ENCODE measurements around the gene BAZ2B.
A peak's percentile ranks its signal among the peaks of the same experiment; 100 is the strongest.
"Not testable (repeated sequence)": the region's sequence is repeated elsewhere in the genome, so short reads cannot be mapped to it uniquely, and the experiment has no call there.

BAZ2B gene, protein sequence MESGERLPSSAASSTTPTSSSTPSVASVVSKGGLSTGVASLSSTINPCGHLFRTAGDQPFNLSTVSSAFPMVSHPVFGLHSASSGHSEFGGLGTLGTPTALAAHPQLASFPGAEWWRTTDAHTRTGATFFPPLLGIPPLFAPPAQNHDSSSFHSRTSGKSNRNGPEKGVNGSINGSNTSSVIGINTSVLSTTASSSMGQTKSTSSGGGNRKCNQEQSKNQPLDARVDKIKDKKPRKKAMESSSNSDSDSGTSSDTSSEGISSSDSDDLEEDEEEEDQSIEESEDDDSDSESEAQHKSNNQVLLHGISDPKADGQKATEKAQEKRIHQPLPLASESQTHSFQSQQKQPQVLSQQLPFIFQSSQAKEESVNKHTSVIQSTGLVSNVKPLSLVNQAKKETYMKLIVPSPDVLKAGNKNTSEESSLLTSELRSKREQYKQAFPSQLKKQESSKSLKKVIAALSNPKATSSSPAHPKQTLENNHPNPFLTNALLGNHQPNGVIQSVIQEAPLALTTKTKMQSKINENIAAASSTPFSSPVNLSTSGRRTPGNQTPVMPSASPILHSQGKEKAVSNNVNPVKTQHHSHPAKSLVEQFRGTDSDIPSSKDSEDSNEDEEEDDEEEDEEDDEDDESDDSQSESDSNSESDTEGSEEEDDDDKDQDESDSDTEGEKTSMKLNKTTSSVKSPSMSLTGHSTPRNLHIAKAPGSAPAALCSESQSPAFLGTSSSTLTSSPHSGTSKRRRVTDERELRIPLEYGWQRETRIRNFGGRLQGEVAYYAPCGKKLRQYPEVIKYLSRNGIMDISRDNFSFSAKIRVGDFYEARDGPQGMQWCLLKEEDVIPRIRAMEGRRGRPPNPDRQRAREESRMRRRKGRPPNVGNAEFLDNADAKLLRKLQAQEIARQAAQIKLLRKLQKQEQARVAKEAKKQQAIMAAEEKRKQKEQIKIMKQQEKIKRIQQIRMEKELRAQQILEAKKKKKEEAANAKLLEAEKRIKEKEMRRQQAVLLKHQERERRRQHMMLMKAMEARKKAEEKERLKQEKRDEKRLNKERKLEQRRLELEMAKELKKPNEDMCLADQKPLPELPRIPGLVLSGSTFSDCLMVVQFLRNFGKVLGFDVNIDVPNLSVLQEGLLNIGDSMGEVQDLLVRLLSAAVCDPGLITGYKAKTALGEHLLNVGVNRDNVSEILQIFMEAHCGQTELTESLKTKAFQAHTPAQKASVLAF (N-terminal part only)

DNA sequence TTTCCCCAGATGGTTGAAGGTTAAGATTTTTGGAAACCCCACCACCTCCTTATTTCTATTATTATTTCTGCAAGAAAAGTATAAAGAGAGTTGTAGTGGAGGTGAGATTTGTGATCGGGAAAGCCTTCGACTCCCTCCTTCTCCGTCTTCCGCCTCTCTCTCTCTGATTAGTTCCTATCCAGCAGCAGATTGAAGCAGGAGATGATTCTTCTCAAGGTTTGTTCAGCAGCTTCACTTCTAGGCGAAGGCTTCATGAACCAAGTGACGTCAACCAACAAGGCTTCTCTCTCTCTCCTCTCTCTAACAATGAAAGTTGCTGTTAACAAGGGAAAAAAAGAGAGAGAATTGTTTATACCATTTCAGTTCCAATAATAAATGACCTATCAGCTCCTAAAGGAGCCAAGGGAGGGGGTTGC lies at the start of gene BAZ2B:
BAZ2B (minus strand) TSS at position 263 of the 416 bp plus-strand sequence. CDS start 137,829 bp downstream, outside the sequence.
- peak; percentile 26 for DNase-seq (ENCODE audit: low spot score)

DNA sequence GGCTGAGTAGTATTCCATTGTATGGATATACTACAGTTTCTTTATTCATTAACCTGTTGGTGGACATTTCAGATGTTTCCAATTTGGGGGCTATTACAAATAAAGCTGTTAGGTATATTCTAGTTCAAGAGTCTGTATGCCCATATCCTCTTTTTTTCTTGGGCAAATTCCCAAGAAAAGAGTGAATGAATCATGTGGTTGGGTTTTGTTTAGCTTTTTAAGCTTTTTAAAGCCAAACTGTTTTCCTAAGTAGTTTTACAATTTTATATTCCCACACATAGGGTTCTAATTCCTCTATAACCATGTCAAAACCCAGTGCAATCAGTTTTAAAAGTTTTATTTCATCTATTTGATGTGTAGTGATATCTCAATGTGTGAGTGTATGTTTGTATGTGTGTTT lies 44.9 kb upstream of the BAZ2B start:
- no peak for DNase-seq (ENCODE audit: low spot score)

DNA sequence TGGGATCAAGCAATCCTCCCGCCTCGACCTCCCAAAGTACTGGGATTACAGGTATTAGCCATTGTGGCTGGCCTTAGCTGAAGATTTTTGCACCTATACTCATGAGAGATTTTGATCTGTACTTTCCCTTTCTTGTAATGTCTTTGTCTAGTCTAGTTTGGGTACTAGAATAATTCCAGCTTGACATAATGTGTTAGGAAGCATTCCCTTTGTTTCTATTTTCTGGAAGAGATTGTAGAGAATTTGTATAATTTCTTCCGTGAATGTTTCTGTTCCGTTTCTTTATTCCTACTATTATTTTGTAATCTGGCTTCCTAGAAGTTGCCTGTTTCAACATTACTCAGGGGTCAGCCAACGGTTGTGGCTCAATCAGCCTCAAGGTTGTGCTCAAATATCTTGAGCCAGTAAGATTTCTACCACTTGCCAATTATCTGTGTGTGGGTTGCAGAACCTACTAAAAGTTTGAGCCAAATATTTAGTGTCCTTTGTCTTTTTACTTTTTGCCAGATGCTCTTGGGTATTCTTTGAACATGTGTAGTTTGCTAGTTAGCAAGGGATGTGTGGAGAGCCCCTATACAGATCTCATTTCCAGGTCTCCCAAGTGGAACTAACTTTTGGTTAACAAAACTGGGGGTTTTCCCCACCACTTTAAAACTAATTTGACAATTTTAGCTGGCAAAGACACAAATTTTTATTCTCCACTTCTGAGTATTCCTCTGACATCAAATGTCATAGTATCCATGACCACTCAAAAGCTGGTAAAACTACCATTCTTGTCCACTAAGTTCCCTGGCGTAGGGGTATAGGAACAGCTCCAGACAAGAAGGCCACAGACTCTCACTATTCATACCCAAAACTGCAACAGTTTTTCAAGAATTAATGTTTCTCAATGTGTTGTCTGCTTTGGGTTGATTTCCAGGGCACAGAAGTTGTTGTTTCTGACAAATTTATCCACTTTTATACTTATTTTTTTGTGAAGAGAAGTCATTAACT lies 42.8 kb upstream of the BAZ2B start:
- DNase-seq (ENCODE audit: low spot score) = no peak

DNA sequence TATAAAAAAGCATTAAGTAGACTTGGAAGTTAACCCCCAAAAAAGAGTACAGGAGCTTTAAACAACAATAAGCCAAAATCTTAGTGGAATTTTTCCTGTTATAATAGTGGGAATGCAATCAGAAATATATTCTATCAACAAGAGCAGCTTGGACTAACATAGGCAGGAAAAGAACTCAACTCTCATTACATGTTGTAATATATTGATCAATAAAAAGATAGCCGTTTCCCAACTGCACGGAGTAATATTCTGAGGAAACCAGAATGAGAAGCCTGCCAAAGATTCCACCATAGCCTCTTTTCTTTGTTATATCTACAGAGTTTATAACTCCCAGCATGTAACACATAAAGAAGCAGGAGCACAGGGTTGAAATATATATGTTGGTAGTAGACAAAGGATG lies 37.6 kb upstream of the BAZ2B start:
- no peak for DNase-seq (ENCODE audit: low spot score)

DNA sequence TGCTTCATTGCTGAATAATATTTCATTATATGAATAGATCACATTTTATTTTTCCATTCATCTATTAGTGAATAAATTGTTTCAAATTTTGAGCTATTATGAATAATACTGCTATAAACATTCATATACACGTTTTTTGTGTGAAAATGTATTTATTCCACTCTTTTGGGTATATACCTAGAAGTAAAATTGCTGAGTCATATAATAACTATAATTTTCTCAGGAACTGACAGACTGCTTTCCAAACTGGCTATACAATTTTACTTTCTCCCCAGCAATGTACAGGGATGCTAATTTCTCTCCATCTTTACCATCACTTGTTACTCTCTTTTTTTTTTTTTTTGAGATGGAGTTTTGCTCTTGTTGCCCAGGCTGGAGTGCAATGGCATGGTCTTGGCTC lies 35.5 kb upstream of the BAZ2B start:
- no peak for DNase-seq (ENCODE audit: low spot score)

DNA sequence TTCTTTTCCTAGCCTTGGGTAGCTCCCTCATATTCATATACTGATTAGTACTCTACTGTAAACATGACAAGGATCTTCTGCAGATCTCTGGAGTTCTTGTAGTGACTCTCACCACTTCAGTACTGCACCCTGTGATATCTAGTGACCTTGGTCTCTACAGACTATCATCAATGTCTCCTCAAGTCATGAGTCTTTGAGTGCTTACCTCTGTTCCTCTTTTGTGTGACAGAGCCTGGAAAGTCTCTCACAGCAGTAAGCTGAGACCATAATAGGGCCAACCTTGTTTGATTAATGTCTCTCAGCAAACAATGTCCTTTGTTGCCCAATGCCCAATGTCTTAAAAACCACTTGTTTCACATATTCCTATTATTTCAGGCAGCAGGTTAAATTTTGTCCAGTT lies 34.2 kb upstream of the BAZ2B start:
- no peak for DNase-seq (ENCODE audit: low spot score)

DNA sequence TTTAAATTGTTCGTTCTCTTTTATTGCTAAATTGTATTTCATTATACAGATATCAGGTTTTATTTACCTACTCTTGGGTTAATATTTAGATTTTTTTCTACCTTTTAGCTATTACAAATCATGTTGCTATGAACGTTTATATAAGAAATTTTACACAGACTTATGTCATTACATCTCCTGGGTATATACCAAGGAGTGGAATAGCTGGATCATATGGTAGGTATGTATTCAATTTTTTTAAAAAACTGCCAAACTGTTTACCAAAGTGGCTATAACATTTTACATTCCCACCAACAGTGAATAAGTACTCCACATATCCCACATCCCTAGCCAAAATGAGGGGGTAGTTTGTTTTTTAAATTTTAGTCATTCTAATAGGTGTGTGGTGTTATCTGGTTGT lies 32.3 kb upstream of the BAZ2B start:
- no peak for DNase-seq (ENCODE audit: low spot score)

DNA sequence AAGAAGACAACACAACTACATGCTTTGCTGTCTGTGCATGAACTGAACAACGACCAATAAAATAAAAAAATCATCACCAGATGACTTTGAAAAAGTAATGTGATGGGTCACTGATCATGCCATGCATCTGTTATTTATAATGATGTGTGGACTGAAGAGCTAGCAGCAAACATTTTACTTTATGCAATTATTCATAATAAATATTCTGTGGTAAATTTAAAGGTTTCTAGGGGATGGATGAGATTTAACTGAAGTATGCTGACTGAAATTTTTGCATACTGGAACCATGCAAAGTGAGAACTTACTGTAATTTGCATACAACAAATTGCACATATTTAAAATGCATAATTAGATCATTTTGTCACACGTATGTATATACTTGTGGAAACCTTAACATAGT lies 31.3 kb upstream of the BAZ2B start:
- no peak for DNase-seq (ENCODE audit: low spot score)

DNA sequence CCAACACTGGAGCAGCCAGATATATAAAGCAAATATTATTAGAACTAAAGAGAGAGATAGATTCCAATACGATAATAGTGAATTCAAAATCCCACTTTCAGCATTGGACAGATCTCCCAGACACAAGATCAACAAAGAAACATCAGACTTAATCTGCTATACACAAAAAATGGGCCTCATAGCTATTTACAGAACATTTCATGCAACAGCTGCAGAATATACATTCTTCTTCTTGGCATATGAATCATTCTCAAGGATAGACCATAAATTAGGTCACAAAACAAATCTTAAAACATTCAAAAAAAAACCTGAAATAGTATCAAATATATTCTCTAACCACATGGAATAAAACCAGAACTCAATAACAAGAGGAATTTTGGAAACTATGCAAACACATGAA lies 23.8 kb upstream of the BAZ2B start:
- no peak for DNase-seq (ENCODE audit: low spot score)

DNA sequence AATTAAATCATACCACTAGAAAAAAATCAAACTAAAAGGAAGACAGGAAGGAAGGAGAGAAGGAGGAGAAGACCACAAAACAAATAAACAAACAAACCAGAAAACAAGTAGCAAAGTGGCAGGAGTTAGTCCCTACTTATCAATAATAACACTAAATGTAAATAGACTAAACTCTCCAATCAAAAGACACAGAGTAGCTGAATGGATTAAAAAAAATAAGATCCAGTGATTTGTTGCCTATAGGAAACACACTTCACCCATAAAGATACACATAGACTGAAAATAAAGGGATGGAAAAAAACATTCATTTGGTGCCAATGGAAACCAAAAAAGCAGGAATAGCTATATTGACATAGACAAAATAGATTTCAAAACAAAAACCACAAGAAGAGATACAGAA lies 23.4 kb upstream of the BAZ2B start:
- no peak for DNase-seq (ENCODE audit: low spot score)

DNA sequence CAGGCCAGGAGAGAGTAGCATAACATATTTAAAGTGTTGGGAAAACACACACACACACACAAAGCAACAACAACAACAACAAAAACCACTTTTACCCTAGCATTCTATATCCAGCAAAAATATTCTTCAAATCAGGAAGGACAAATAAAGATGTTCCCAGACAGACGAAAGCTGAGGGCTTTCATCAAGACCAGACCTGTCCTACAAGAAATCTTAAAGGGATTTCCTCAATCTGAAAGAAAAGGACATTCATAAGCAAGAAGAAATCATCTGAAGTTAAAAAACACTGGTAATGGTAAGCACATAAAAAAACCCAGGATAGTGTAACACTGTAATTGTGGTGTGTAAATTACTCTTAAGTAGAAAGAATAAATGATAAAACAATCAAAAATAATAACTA lies 22.7 kb upstream of the BAZ2B start:
- DNase-seq (ENCODE audit: low spot score) = no peak

DNA sequence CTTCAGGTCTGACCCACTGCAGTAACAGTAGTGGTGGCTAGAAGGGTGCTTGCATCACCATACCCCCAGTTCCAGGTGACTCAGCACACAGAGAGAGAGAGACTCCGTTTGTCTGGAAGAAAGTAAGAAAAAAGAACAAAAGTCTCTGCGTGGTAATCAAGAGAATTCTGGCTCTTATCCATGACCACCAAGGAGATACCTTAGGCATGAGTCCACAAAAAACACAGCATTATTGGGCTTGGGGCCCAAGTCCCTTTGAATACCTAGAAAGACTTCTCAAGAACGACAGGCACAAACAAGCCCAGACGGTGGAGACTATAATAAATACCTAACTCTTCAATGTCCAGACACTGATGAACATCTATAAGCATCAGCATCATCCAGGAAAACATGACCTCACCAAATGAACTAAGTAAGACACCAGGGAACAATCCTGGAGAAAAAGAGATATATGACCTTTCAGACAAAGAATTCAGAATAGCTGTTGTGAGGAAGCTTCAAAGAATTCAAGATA lies 21.7 kb upstream of the BAZ2B start:
- DNase-seq (ENCODE audit: low spot score) = no peak

DNA sequence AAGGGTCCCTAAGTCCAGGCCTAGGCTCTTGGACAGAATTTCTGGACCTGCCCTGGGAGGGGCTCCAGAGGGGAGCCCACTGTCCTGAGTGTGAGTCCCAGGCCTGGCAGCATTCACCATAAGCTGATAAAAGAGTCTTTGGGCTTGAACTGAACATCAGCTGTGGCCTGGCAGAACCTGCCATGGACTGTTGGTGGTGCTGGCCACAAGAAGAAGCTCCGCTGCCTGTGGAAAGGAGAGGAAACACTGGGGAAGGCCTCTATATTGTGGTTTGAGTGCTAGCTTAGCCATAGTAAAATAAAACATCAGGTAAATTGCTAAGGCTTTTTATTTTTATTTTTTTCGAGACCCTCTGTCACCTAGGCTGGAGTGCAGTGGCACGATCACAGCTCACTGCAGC lies 20.9 kb upstream of the BAZ2B start:
- no peak for DNase-seq (ENCODE audit: low spot score)

DNA sequence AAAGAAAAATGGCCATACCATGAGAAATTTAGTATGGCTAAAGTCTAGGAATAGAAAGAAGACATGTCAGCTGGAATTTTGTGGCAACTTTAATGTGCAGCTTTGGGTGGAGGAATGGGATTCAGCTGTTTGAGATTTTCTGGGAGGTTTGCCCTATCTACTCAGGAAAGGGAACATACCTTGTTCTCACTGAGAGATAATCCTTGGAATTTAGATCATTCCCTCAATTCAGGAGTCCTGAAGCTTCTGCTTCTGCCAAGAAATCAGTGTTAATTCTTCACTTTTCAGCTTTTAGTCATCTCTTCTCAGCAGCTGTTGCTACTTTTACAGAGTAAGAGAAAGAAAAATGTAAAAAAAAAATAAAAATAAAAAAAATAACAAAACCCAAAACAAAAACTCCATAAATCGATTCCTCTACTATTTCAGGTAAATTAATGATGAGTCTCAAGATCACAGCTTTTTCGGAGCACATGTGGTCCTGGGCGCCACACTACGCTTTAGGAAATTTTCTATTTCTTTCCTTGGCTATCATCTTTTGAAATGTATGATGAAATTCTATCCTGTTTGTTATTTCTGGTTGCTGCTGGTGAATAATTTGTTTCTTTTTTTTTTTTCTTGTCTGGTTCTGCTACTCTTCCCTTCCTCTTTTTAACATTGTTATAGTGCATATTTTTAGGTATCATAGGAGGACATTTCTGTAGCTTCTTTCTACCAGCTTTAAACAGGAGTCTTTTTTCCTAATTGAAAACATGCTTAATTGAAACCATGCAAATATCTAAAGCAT lies 18.9 kb upstream of the BAZ2B start:
- no peak for DNase-seq (ENCODE audit: low spot score)

DNA sequence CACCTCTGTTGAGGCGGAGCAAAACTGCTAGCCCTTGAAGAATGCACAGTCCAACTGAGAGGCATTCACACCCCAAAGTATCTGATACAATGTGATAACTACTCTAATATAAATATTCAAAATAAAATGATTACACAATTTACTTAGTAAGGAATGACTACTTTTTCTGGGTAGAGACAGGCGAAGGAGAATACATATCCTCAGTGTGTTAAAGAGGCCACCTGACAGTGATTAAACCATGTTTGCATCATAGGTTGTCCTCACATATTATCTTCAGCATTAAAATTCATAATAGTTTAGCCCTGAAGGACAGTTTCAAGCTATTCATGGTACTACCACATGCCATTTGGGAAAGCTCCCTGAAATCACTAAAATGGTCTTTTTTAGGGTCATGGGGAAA lies 16.9 kb upstream of the BAZ2B start:
- DNase-seq (ENCODE audit: low spot score) = no peak

DNA sequence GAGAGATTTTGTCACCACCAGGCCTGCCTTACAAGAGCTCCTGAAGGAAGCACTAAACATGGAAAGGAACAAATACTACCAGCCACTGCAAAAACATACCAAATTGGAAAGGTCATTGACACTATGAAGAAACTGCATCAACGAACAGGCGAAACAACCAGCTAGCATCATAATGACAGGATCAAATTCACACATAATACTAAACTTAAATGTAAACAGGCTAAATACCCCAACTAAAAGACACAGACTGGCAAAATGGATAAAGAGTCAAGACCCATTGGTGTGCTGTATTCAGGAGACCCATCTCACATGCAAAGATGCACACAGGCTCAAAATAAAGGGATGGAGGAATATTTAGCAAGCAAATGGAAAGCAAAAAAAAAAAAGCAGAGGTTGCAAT lies 9.3 kb upstream of the BAZ2B start:
- DNase-seq (ENCODE audit: low spot score) = not testable (repeated sequence)

DNA sequence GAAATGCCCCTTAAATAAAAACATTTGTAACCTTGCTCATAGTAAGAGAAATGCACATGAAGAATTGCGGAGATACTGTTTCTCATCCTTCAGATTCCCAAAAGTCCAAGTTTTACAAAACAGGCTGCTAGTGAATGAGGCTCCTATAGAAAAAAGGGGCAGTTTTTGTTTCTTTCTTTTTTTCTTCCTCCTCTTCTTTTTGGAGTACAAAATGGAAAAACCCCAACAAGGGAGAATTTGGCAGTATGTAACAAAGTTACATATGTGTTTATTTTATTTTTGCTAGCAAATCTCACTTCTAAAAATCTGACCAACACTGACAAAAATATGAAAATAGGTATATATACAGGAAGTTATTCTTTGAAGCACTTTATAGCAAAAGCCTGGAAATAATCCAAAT lies 7.1 kb upstream of the BAZ2B start:
- no peak for DNase-seq (ENCODE audit: low spot score)

DNA sequence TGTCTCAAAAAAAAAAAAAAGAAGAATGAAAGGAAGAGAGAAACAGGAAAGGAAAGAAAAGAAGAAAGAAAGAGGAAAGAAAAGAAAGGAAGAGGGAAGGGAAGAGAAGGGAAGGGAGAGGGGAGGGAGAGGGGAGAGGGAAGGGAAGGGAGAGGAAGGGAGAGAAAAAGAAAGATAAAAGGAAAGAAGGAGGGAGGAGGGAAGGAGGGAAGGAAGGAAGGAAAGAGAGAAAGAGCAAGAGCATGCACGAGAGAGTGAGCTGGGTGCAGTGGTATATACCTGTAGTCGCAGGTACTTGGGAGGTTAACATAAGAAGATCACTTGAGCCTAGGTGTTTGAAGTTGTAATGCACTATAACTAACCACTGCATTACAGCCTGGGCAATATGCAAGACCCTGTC lies 6.6 kb upstream of the BAZ2B start:
- DNase-seq (ENCODE audit: low spot score) = no peak

DNA sequence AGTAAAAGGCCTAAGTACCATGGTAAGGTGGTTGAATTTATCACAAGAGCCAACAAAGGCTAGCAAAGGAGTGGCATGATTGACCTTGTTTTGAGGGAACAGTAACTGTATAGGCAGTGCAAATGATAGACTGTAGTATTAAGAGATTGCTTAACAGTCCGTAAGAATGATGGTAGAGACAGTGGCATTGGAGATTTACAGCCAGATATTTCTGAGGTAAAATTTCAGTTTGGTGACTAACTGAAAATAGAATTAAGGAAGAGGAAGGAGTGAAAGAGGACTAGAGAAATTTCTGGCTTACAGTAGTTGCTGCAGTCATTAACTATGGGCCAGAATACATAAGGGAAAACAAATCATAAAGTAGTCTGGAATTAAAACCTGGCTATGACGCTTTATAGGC lies 4.4 kb upstream of the BAZ2B start:
- no peak for DNase-seq (ENCODE audit: low spot score)

DNA sequence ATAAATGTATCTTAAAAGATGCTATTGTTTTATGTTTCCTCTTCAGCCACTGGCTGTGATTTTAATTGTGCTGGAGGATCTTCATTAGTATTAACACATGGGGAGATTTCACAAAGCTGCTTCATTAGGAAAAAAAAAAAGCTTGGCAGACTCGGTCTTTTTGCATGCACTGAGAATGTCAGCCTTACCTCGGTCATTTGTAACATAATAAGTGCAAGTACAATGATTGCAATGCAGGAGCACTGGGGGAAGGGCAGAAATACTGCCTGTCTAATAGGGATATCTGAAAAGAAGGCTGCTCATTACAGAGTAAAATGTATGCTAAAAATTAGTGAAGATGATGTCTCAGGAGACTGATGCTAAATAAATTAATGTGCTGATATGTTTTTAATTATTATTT lies 1.3 kb upstream of the BAZ2B start:
- DNase-seq (ENCODE audit: low spot score) = peak; percentile 32

Measured in iPS-NIHi11 (cell line).